Measurements from ENCODE around the gene PRELID2.

The PRELID2 gene

GRCh38 chr5:145776886-145777285 lies 58.3 kb downstream of the PRELID2 start:
- peaks cover 7% of the 10 kb centered on the region for H3K4me1 ChIP-seq (ENCODE audit: control insufficient read depth, insufficient read depth, low read length)
- H3K9ac ChIP-seq (ENCODE audit: low read length in 2 of 2) = no peak overlapping the region
- no peaks in the 10 kb centered on the region for H3K27me3 ChIP-seq (ENCODE audit: control insufficient read depth in 1 of 2, insufficient read depth in 2 of 2, low read length in 2 of 2)
- no peak overlapping the region for H3K27ac ChIP-seq (ENCODE audit: low read length)
- H3K9me3 ChIP-seq (ENCODE audit: control insufficient read depth in 2 of 2, low read length in 2 of 2) = no peaks in the 10 kb centered on the region
- H3K4me3 ChIP-seq (ENCODE audit: low read length in 2 of 2) = no peak overlapping the region
- H3K36me3 ChIP-seq (ENCODE audit: control insufficient read depth in 2 of 2, insufficient read depth in 2 of 2, low read length in 2 of 2) = no peaks in the 10 kb centered on the region

- Histone ChIP-seq H3K27ac (ENCODE audit: low read length) (no peak overlapping the region), H3K9me3 (ENCODE audit: control insufficient read depth in 2 of 2, low read length in 2 of 2) (no peaks in the 10 kb centered on the region), H3K36me3 (ENCODE audit: control insufficient read depth in 2 of 2, insufficient read depth in 2 of 2, low read length in 2 of 2) (no peaks in the 10 kb centered on the region), H3K4me3 (ENCODE audit: low read length in 2 of 2) (no peak overlapping the region), H3K4me1 (ENCODE audit: control insufficient read depth, insufficient read depth, low read length) (peaks cover 7% of the 10 kb centered on the region), H3K27me3 (ENCODE audit: control insufficient read depth in 1 of 2, insufficient read depth in 2 of 2, low read length in 2 of 2) (no peaks in the 10 kb centered on the region), H3K9ac (ENCODE audit: low read length in 2 of 2) (no peak overlapping the region)
Measured at GRCh38 chr5:145775893-145776444, 59.2 kb downstream of the PRELID2 start.

GRCh38 chr5:145775411-145775810 lies 59.7 kb downstream of the PRELID2 start:
- Histone ChIP-seq H3K27me3 (ENCODE audit: control insufficient read depth in 1 of 2, insufficient read depth in 2 of 2, low read length in 2 of 2) (no peaks in the 10 kb centered on the region), H3K27ac (ENCODE audit: low read length) (no peak overlapping the region), H3K9me3 (ENCODE audit: control insufficient read depth in 2 of 2, low read length in 2 of 2) (no peaks in the 10 kb centered on the region)

GRCh38 chr5:145774442-145774841 lies 60.7 kb downstream of the PRELID2 start:
- H3K4me3 ChIP-seq (ENCODE audit: low read length in 2 of 2) = no peak overlapping the region
- H3K27me3 ChIP-seq (ENCODE audit: control insufficient read depth in 1 of 2, insufficient read depth in 2 of 2, low read length in 2 of 2) = no peaks in the 10 kb centered on the region
- H3K9ac ChIP-seq (ENCODE audit: low read length in 2 of 2) = no peak overlapping the region
- H3K36me3 ChIP-seq (ENCODE audit: control insufficient read depth in 2 of 2, insufficient read depth in 2 of 2, low read length in 2 of 2) = no peaks in the 10 kb centered on the region
- no peak overlapping the region for H3K27ac ChIP-seq (ENCODE audit: low read length)
- H3K4me1 ChIP-seq (ENCODE audit: control insufficient read depth, insufficient read depth, low read length) = peaks cover 7% of the 10 kb centered on the region
- no peaks in the 10 kb centered on the region for H3K9me3 ChIP-seq (ENCODE audit: control insufficient read depth in 2 of 2, low read length in 2 of 2)

More at GRCh38 chr5:145775411-145775810, 59.7 kb downstream of the PRELID2 start:
- Histone ChIP-seq H3K9ac (ENCODE audit: low read length in 2 of 2) (no peak overlapping the region), H3K36me3 (ENCODE audit: control insufficient read depth in 2 of 2, insufficient read depth in 2 of 2, low read length in 2 of 2) (no peaks in the 10 kb centered on the region), H3K4me3 (ENCODE audit: low read length in 2 of 2) (no peak overlapping the region), H3K4me1 (ENCODE audit: control insufficient read depth, insufficient read depth, low read length) (peaks cover 7% of the 10 kb centered on the region)

GRCh38 chr5:145772466-145772865 lies 62.7 kb downstream of the PRELID2 start:
- peaks cover 4% of the 10 kb centered on the region for H3K4me1 ChIP-seq (ENCODE audit: control insufficient read depth, insufficient read depth, low read length)
- H3K27me3 ChIP-seq (ENCODE audit: control insufficient read depth in 1 of 2, insufficient read depth in 2 of 2, low read length in 2 of 2) = no peaks in the 10 kb centered on the region
- no peaks in the 10 kb centered on the region for H3K36me3 ChIP-seq (ENCODE audit: control insufficient read depth in 2 of 2, insufficient read depth in 2 of 2, low read length in 2 of 2)
- H3K27ac ChIP-seq (ENCODE audit: low read length) = no peak overlapping the region
- no peak overlapping the region for H3K9ac ChIP-seq (ENCODE audit: low read length in 2 of 2)
- no peak overlapping the region for H3K4me3 ChIP-seq (ENCODE audit: low read length in 2 of 2)
- H3K9me3 ChIP-seq (ENCODE audit: control insufficient read depth in 2 of 2, low read length in 2 of 2) = no peaks in the 10 kb centered on the region

GRCh38 chr5:145768863-145769262 lies 66.3 kb downstream of the PRELID2 start:
- no peaks in the 10 kb centered on the region for H3K9me3 ChIP-seq (ENCODE audit: control insufficient read depth in 2 of 2, low read length in 2 of 2)
- no peaks in the 10 kb centered on the region for H3K4me1 ChIP-seq (ENCODE audit: control insufficient read depth, insufficient read depth, low read length)
- no peak overlapping the region for H3K9ac ChIP-seq (ENCODE audit: low read length in 2 of 2)
- H3K27me3 ChIP-seq (ENCODE audit: control insufficient read depth in 1 of 2, insufficient read depth in 2 of 2, low read length in 2 of 2) = no peaks in the 10 kb centered on the region
- H3K4me3 ChIP-seq (ENCODE audit: low read length in 2 of 2) = no peak overlapping the region
- no peaks in the 10 kb centered on the region for H3K36me3 ChIP-seq (ENCODE audit: control insufficient read depth in 2 of 2, insufficient read depth in 2 of 2, low read length in 2 of 2)
- no peak overlapping the region for H3K27ac ChIP-seq (ENCODE audit: low read length)

GRCh38 chr5:145764325-145764724 lies 70.8 kb downstream of the PRELID2 start:
- Histone ChIP-seq H3K4me3 (ENCODE audit: low read length in 2 of 2) (no peak overlapping the region), H3K9me3 (ENCODE audit: control insufficient read depth in 2 of 2, low read length in 2 of 2) (no peaks in the 10 kb centered on the region), H3K27me3 (ENCODE audit: control insufficient read depth in 1 of 2, insufficient read depth in 2 of 2, low read length in 2 of 2) (no peaks in the 10 kb centered on the region), H3K36me3 (ENCODE audit: control insufficient read depth in 2 of 2, insufficient read depth in 2 of 2, low read length in 2 of 2) (no peaks in the 10 kb centered on the region), H3K9ac (ENCODE audit: low read length in 2 of 2) (no peak overlapping the region), H3K27ac (ENCODE audit: low read length) (no peak overlapping the region), H3K4me1 (ENCODE audit: control insufficient read depth, insufficient read depth, low read length) (no peaks in the 10 kb centered on the region)

GRCh38 chr5:145762833-145763232 lies 72.3 kb downstream of the PRELID2 start:
- Histone ChIP-seq H3K36me3 (ENCODE audit: control insufficient read depth in 2 of 2, insufficient read depth in 2 of 2, low read length in 2 of 2) (no peaks in the 10 kb centered on the region), H3K9ac (ENCODE audit: low read length in 2 of 2) (no peak overlapping the region), H3K27me3 (ENCODE audit: control insufficient read depth in 1 of 2, insufficient read depth in 2 of 2, low read length in 2 of 2) (no peaks in the 10 kb centered on the region), H3K9me3 (ENCODE audit: control insufficient read depth in 2 of 2, low read length in 2 of 2) (no peaks in the 10 kb centered on the region), H3K4me1 (ENCODE audit: control insufficient read depth, insufficient read depth, low read length) (no peaks in the 10 kb centered on the region), H3K27ac (ENCODE audit: low read length) (no peak overlapping the region), H3K4me3 (ENCODE audit: low read length in 2 of 2) (no peak overlapping the region)

- no peak overlapping the region for H3K9ac ChIP-seq (ENCODE audit: low read length in 2 of 2)
- no peaks in the 10 kb centered on the region for H3K4me1 ChIP-seq (ENCODE audit: control insufficient read depth, insufficient read depth, low read length)
- no peak overlapping the region for H3K4me3 ChIP-seq (ENCODE audit: low read length in 2 of 2)
- no peaks in the 10 kb centered on the region for H3K9me3 ChIP-seq (ENCODE audit: control insufficient read depth in 2 of 2, low read length in 2 of 2)
- no peak overlapping the region for H3K27ac ChIP-seq (ENCODE audit: low read length)
- no peaks in the 10 kb centered on the region for H3K36me3 ChIP-seq (ENCODE audit: control insufficient read depth in 2 of 2, insufficient read depth in 2 of 2, low read length in 2 of 2)
- H3K27me3 ChIP-seq (ENCODE audit: control insufficient read depth in 1 of 2, insufficient read depth in 2 of 2, low read length in 2 of 2) = no peaks in the 10 kb centered on the region
Measured at GRCh38 chr5:145761254-145761653, 73.9 kb downstream of the PRELID2 start.

- Histone ChIP-seq H3K4me1 (ENCODE audit: control insufficient read depth, insufficient read depth, low read length) (no peaks in the 10 kb centered on the region), H3K9ac (ENCODE audit: low read length in 2 of 2) (no peak overlapping the region), H3K27ac (ENCODE audit: low read length) (no peak overlapping the region)
Measured at GRCh38 chr5:145760660-145761059, 74.5 kb downstream of the PRELID2 start.

GRCh38 chr5:145752947-145753346 lies 82.2 kb downstream of the PRELID2 start:
- Histone ChIP-seq H3K9ac (ENCODE audit: low read length in 2 of 2) (no peak overlapping the region), H3K27ac (ENCODE audit: low read length) (no peak overlapping the region), H3K4me1 (ENCODE audit: control insufficient read depth, insufficient read depth, low read length) (no peaks in the 10 kb centered on the region)

More at GRCh38 chr5:145760660-145761059, 74.5 kb downstream of the PRELID2 start:
- no peaks in the 10 kb centered on the region for H3K36me3 ChIP-seq (ENCODE audit: control insufficient read depth in 2 of 2, insufficient read depth in 2 of 2, low read length in 2 of 2)
- H3K4me3 ChIP-seq (ENCODE audit: low read length in 2 of 2) = no peak overlapping the region
- H3K27me3 ChIP-seq (ENCODE audit: control insufficient read depth in 1 of 2, insufficient read depth in 2 of 2, low read length in 2 of 2) = no peaks in the 10 kb centered on the region
- H3K9me3 ChIP-seq (ENCODE audit: control insufficient read depth in 2 of 2, low read length in 2 of 2) = no peaks in the 10 kb centered on the region

More at GRCh38 chr5:145752947-145753346, 82.2 kb downstream of the PRELID2 start:
- Histone ChIP-seq H3K36me3 (ENCODE audit: control insufficient read depth in 2 of 2, insufficient read depth in 2 of 2, low read length in 2 of 2) (no peaks in the 10 kb centered on the region), H3K4me3 (ENCODE audit: low read length in 2 of 2) (no peak overlapping the region), H3K9me3 (ENCODE audit: control insufficient read depth in 2 of 2, low read length in 2 of 2) (no peaks in the 10 kb centered on the region), H3K27me3 (ENCODE audit: control insufficient read depth in 1 of 2, insufficient read depth in 2 of 2, low read length in 2 of 2) (no peaks in the 10 kb centered on the region)

Data from stomach smooth muscle (tissue), 2 donors.